Esophagus squamous epithelium (tissue), 5 donors: Measurements from ENCODE around the gene BCL10. TPM values are rescaled to one million over a fixed set of nuclear protein-coding genes. Genes with fewer than 3 reads are reported as not detected.
A peak's percentile ranks its signal among the peaks of the same experiment; 100 is the strongest.

Experiments
- DNase-seq: peaks from one replicate; lab custom pipeline; 2025; lab: John Stamatoyannopoulos, UW
- H3K27ac ChIP-seq, 4 donors: fragments of 200-600 bp; sonication (generic); one replicate each; pipeline ENCODE4 v1.5.1; 2016 to 2019; ENCODE audit warnings: mild to moderate bottlenecking in 1 of 4
- H3K27me3 ChIP-seq, 4 donors: fragments of 200-600 bp; sonication (generic); 1 replicate in 3 of 4; 2 replicates in 1 of 4; pipeline versions ENCODE4 v1.5.1 to v1.6.0; 2017 to 2021; ENCODE audit warnings: antibody characterized with exemption in 1 of 4
- H3K36me3 ChIP-seq, 3 donors: fragments of 200-600 bp; sonication (generic); one replicate each; pipeline ENCODE4 v1.5.1; 2016 to 2019
- H3K4me1 ChIP-seq, 3 donors: fragments of 200-600 bp; sonication (generic); one replicate each; pipeline ENCODE4 v1.5.1; 2017 to 2019
- H3K4me3 ChIP-seq, 4 donors: fragments of 200-600 bp; sonication (generic); 1 replicate in 3 of 4; 2 replicates in 1 of 4; pipeline ENCODE4 v1.5.1; 2016 to 2019; ENCODE audit warnings: mild to moderate bottlenecking in 2 of 4, moderate library complexity in 1 of 4
- H3K9me3 ChIP-seq, 3 donors: fragments of 200-600 bp; sonication (generic); one replicate each; pipeline ENCODE4 v1.5.1; 2016 to 2019
- CTCF ChIP-seq, 6 experiments: fragments of 450-650 bp in 4 of 6; fragments of 200-600 bp in 2 of 6; sonication (generic) in 2 of 6; IDR thresholded peaks; one replicate each; pipeline ENCODE4 v1.5.1; 2016 to 2019; ENCODE audit warnings: antibody characterized with exemption in 6 of 6, mild to moderate bottlenecking in 4 of 6, moderate library complexity in 4 of 6
- POLR2A ChIP-seq, 4 donors: fragments of 450-650 bp; IDR thresholded peaks; one replicate each; pipeline ENCODE4 v1.6.1; 2017; ENCODE audit warnings: antibody characterized with exemption in 4 of 4, mild to moderate bottlenecking in 4 of 4, moderate library complexity in 3 of 4
- WGBS, 2 donors: methylation state at CpG; one replicate each; pipeline ENCODE4 v1.1.5; 2018; 5-methylcytosine and 5-hydroxymethylcytosine counted together
- intact Hi-C: fragments of 100-400 bp; cut with DNase I; formaldehyde crosslinking; loops from one replicate; pipeline ENCODE4 v1.15.0; 2022
- total RNA-seq, 4 donors: library from RNA; depleted of rRNA; stranded (reverse); fragments of >200 nt; gene quantifications; one replicate each; pipeline ENCODE4 v1.1.0, GENCODE V29; 2016
- donor health status: DM: yes; HTN: yes; CAD: no.

Gene BCL10
- total RNA-seq: 10 to 100 TPM; 24.4 to 42.3 (median 27.0) TPM

- Histone ChIP-seq H3K9me3 (no peaks in the 10 kb centered on the region), H3K4me3 (peak within 1 kb of the TSS; percentile 79 to 100 (median 91)), H3K36me3 (peaks cover 0 to 18% (median 0%) of the 10 kb centered on the region in 3 donors), H3K4me1 (peaks cover 25 to 83% (median 42%) of the 10 kb centered on the region in 3 donors), H3K27ac (peak within 1 kb of the TSS; percentile 97 to 100 (median 99)), H3K27me3 (no peaks in the 10 kb centered on the region)
- WGBS, 2 donors: 0% methylated on average over 2 to 5 of the region's 78 CpGs
- TF ChIP-seq CTCF (IDR thresholded peaks at IDR 0.05) (no peak), POLR2A (IDR thresholded peaks at IDR 0.05) (peak in 3 of 4 donors; percentile 86 to 96 (median 95))
- intact Hi-C loops: no loop called here
- DNase-seq: peak; percentile 87
Measured at GRCh38 chr1:85276215-85276977, at the start of gene BCL10. BCL10 (minus strand) TSS chr1:85276632; CDS start chr1:85276352, 280 bp downstream.

- H3K27ac ChIP-seq: no peak overlapping the region
- intact Hi-C loops: no loop called here
- TF ChIP-seq POLR2A (IDR thresholded peaks at IDR 0.05): no peak
- no peaks in the 10 kb centered on the region for H3K9me3 ChIP-seq
- H3K4me3 ChIP-seq: no peak overlapping the region
- H3K36me3 ChIP-seq: no peaks in the 10 kb centered on the region
- no peak for DNase-seq
- H3K4me1 ChIP-seq: peaks cover 0 to 29% (median 7%) of the 10 kb centered on the region in 3 donors
- no peaks in the 10 kb centered on the region for H3K27me3 ChIP-seq
Measured at GRCh38 chr1:85325920-85326319, 49.5 kb upstream of the BCL10 start.

- H3K36me3 ChIP-seq: no peaks in the 10 kb centered on the region
- H3K27ac ChIP-seq: no peak overlapping the region
- intact Hi-C loops: no loop called here
- H3K4me3 ChIP-seq: no peak overlapping the region
- peaks cover 0 to 26% (median 9%) of the 10 kb centered on the region in 3 donors for H3K4me1 ChIP-seq
- no peaks in the 10 kb centered on the region for H3K27me3 ChIP-seq
- no peak for TF ChIP-seq CTCF (IDR thresholded peaks at IDR 0.05)
- no peak for DNase-seq
- WGBS, 2 donors: 92 to 100% methylated on average over 5 of the region's 5 CpGs
- no peaks in the 10 kb centered on the region for H3K9me3 ChIP-seq
Measured at GRCh38 chr1:85323770-85324169, 47.3 kb upstream of the BCL10 start.

- Histone ChIP-seq H3K4me1 (peaks cover 0 to 24% (median 9%) of the 10 kb centered on the region in 3 donors), H3K27ac (no peak overlapping the region), H3K4me3 (no peak overlapping the region), H3K27me3 (no peaks in the 10 kb centered on the region), H3K36me3 (no peaks in the 10 kb centered on the region), H3K9me3 (no peaks in the 10 kb centered on the region)
- 47 to 56% methylated on average over 2 of the region's 2 CpGs for WGBS, 2 donors
- no peak for TF ChIP-seq POLR2A (IDR thresholded peaks at IDR 0.05)
- TF ChIP-seq CTCF (IDR thresholded peaks at IDR 0.05): no peak
- DNase-seq: no peak
- intact Hi-C loops: no loop called here
Measured at GRCh38 chr1:85322655-85323054, 46.2 kb upstream of the BCL10 start.

GRCh38 chr1:85321237-85321964 is 45.0 kb upstream of the BCL10 start:
- Histone ChIP-seq H3K27me3 (no peaks in the 10 kb centered on the region), H3K4me1 (peaks cover 0 to 24% (median 9%) of the 10 kb centered on the region in 3 donors), H3K9me3 (no peaks in the 10 kb centered on the region), H3K4me3 (no peak overlapping the region), H3K36me3 (no peaks in the 10 kb centered on the region), H3K27ac (no peak overlapping the region)
- intact Hi-C loops: no loop called here
- TF ChIP-seq POLR2A (IDR thresholded peaks at IDR 0.05) (no peak), CTCF (IDR thresholded peaks at IDR 0.05) (no peak)
- WGBS, 2 donors: 41 to 64% methylated on average over 7 of the region's 7 CpGs
- no peak for DNase-seq
